LNCaP clone FGC (cell line): ENCODE results near the gene WDR49.

Source experiments
- DNase-seq: peaks from one replicate; pipeline ENCODE4 v3.0.0-alpha.2; 2011; ENCODE audit warnings: low read depth
- H3K4me3 ChIP-seq: 2 replicates; pipeline ENCODE4 v1.5.1; 2011; ENCODE audit warnings: mild to moderate bottlenecking, low read depth, low read length, control low read depth
- CTCF ChIP-seq: IDR thresholded peaks from 2 replicates; pipeline ENCODE4 v1.5.1; 2012; ENCODE audit warnings: mild to moderate bottlenecking; ENCODE audit not compliant: control insufficient read depth, insufficient read depth; ENCODE audit errors: extremely low read depth

The WDR49 gene

GRCh38 chr3:167467848-167468611 is 185.7 kb downstream of the WDR49 start:
- TF ChIP-seq CTCF: no peak
- DNase-seq: peak; percentile 23

DNA sequence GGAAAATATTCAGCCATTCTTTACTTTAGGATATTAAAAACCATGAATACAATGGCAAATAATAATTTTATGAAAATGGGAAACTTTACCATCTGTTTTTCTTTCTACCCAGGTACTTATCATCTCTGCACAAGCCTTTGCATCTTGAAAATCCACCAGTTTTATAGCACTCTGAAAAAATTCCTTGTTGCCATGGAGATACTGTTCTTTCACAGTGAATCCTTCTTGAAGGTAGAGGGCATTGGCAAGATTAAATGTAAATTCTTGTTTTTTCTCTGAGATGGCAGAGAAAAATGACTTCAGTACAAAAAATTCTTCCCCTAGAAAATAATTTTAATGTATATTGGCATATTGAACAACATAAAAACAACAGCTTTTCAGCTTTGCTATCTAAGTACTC is 186.8 kb downstream of the WDR49 start:
- no peak for DNase-seq
- TF ChIP-seq CTCF: no peak
- H3K4me3 ChIP-seq: no peak overlapping the region

More at GRCh38 chr3:167467848-167468611, 185.7 kb downstream of the WDR49 start:
- H3K4me3 ChIP-seq: no peak overlapping the region

DNA sequence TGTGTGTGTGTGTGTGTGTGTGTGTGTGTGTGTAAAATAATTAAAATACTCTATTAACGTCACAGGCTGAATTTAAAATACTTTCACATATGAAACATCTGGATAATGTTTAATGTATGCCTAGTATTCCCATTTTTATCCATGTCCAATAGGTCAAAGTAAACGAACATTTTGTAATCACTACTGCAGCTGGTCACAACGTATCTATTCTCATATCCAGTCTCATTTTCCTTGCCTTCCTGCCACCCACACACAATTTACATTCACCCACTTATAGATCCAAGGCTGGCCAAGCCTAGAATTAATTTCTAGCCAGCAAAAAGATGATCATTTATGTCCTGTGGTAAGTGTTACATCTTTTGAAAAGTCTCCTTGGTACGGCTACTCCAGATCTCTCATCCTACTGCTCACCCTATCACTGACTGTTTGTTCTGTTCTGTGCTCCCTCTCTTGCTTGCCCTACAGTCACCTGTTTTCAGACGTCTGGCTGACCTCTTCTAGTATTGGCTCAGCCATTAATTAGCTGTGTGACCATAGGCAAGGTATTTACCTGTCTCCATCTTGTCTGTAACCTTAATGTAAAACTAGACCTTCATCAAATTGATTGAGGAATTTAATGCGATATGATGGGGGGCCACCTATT is 197.5 kb downstream of the WDR49 start:
- no peak for DNase-seq

GRCh38 chr3:167453815-167454214 is 199.9 kb downstream of the WDR49 start:
- no peak overlapping the region for H3K4me3 ChIP-seq
- DNase-seq: no peak
- TF ChIP-seq CTCF: no peak

More for the DNA sequence above, 197.5 kb downstream of the WDR49 start:
- no peak for TF ChIP-seq CTCF
- H3K4me3 ChIP-seq: no peak overlapping the region

- no peak for TF ChIP-seq CTCF
These were observed 202.5 kb downstream of the WDR49 start for GRCh38 chr3:167451282-167451681.

DNA sequence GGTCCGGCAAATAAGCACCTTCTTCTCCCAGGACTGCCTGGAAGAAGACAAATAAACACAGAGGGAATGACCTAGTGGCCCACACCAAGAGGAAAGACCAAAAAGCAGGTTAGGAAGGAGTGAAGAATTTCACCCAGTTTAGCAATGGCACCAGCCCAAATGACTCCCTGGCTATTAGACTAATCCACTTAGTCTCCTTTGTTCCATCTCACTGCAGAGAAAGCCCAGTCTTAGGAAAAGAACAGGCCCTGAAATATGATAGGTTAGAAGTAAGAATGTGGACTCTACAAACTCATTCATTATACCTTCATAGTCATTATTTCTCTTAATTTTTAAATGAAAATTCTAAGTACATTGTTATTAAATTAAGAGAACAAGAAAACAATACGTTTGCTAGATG is 203.1 kb downstream of the WDR49 start:
- no peak for DNase-seq
- no peak for TF ChIP-seq CTCF
- H3K4me3 ChIP-seq: no peak overlapping the region

More at GRCh38 chr3:167451282-167451681, 202.5 kb downstream of the WDR49 start:
- peak; percentile 17 for DNase-seq
- H3K4me3 ChIP-seq: no peak overlapping the region
